Activated naive CD4-positive, alpha-beta T cell treated with anti-CD3 and anti-CD28 coated beads, Interleukin-2, amount 50 U/mL, for 24 hours (primary cell): Measurements from ENCODE around the gene ZNF639.
"Not testable (repeated sequence)": the region's sequence is repeated elsewhere in the genome, so short reads cannot be mapped to it uniquely, and the experiment has no call there.

ENCODE experiments used
- H3K27ac Mint-ChIP-seq: one replicate; pipeline ENCODE4 v1.8.0; 2021; ENCODE audit warnings: mild to moderate bottlenecking, mixed read lengths
- H3K27me3 Mint-ChIP-seq: one replicate; pipeline ENCODE4 v1.8.0; 2021; ENCODE audit warnings: mixed read lengths
- H3K36me3 Mint-ChIP-seq: one replicate; pipeline ENCODE4 v1.8.0; 2021; ENCODE audit warnings: mixed read lengths
- H3K4me1 Mint-ChIP-seq: one replicate; pipeline ENCODE4 v1.8.0; 2021; ENCODE audit warnings: mixed read lengths
- H3K4me3 Mint-ChIP-seq: one replicate; pipeline ENCODE4 v1.8.0; 2021; ENCODE audit warnings: mild to moderate bottlenecking, mixed read lengths
- H3K9me3 Mint-ChIP-seq: one replicate; pipeline ENCODE4 v1.8.0; 2021; ENCODE audit warnings: mixed read lengths

ZNF639 gene

GRCh38 chr3:179322286-179323196 is at the start of gene ZNF639:
Gene ZNF639, plus strand, starts transcription at chr3:179323031. Its CDS starts 5,263 bp downstream, at chr3:179328294.
- peaks cover 32% of the 10 kb centered on the region for H3K4me1 Mint-ChIP-seq
- no peaks in the 10 kb centered on the region for H3K27me3 Mint-ChIP-seq
- H3K27ac Mint-ChIP-seq: peak within 1 kb of the TSS; percentile 97
- H3K4me3 Mint-ChIP-seq: peak within 1 kb of the TSS; percentile 97
- peaks cover 1% of the 10 kb centered on the region for H3K36me3 Mint-ChIP-seq
- H3K9me3 Mint-ChIP-seq: no peaks in the 10 kb centered on the region

GRCh38 chr3:179274434-179274833 is 48.4 kb upstream of the ZNF639 start:
- not testable (repeated sequence) for H3K4me3 Mint-ChIP-seq, H3K36me3 Mint-ChIP-seq, H3K27me3 Mint-ChIP-seq, H3K9me3 Mint-ChIP-seq, H3K27ac Mint-ChIP-seq, H3K4me1 Mint-ChIP-seq

- no peak overlapping the region for H3K27ac Mint-ChIP-seq
- peaks cover 6% of the 10 kb centered on the region for H3K27me3 Mint-ChIP-seq
- H3K4me1 Mint-ChIP-seq: no peaks in the 10 kb centered on the region
- H3K4me3 Mint-ChIP-seq: no peak overlapping the region
- no peaks in the 10 kb centered on the region for H3K36me3 Mint-ChIP-seq
- H3K9me3 Mint-ChIP-seq: no peaks in the 10 kb centered on the region
Measured at GRCh38 chr3:179276001-179276400, 46.8 kb upstream of the ZNF639 start.

- no peak overlapping the region for H3K27ac Mint-ChIP-seq
- H3K9me3 Mint-ChIP-seq: no peaks in the 10 kb centered on the region
- peaks cover 6% of the 10 kb centered on the region for H3K27me3 Mint-ChIP-seq
- H3K36me3 Mint-ChIP-seq: no peaks in the 10 kb centered on the region
- H3K4me3 Mint-ChIP-seq: no peak overlapping the region
- no peaks in the 10 kb centered on the region for H3K4me1 Mint-ChIP-seq
Measured at GRCh38 chr3:179276743-179277142, 46.1 kb upstream of the ZNF639 start.

- H3K4me1 Mint-ChIP-seq: no peaks in the 10 kb centered on the region
- peaks cover 6% of the 10 kb centered on the region for H3K27me3 Mint-ChIP-seq
- H3K36me3 Mint-ChIP-seq: no peaks in the 10 kb centered on the region
- no peak overlapping the region for H3K27ac Mint-ChIP-seq
- no peaks in the 10 kb centered on the region for H3K9me3 Mint-ChIP-seq
- no peak overlapping the region for H3K4me3 Mint-ChIP-seq
Measured at GRCh38 chr3:179278151-179278550, 44.7 kb upstream of the ZNF639 start.

GRCh38 chr3:179278932-179279693 is 43.7 kb upstream of the ZNF639 start:
- Mint-ChIP-seq H3K4me1 (no peaks in the 10 kb centered on the region), H3K27me3 (peaks cover 6% of the 10 kb centered on the region), H3K9me3 (no peaks in the 10 kb centered on the region), H3K36me3 (no peaks in the 10 kb centered on the region), H3K4me3 (no peak overlapping the region), H3K27ac (no peak overlapping the region)

GRCh38 chr3:179279837-179280236 is 43.0 kb upstream of the ZNF639 start:
- Mint-ChIP-seq H3K36me3 (no peaks in the 10 kb centered on the region), H3K4me1 (no peaks in the 10 kb centered on the region), H3K4me3 (no peak overlapping the region), H3K9me3 (no peaks in the 10 kb centered on the region), H3K27ac (no peak overlapping the region), H3K27me3 (peaks cover 6% of the 10 kb centered on the region)

- Mint-ChIP-seq H3K4me1 (no peaks in the 10 kb centered on the region), H3K9me3 (no peaks in the 10 kb centered on the region), H3K27me3 (peaks cover 6% of the 10 kb centered on the region), H3K27ac (no peak overlapping the region), H3K36me3 (no peaks in the 10 kb centered on the region), H3K4me3 (no peak overlapping the region)
Measured at GRCh38 chr3:179281825-179282224, 41.0 kb upstream of the ZNF639 start.

GRCh38 chr3:179286331-179286730 is 36.5 kb upstream of the ZNF639 start:
- Mint-ChIP-seq H3K4me3 (no peak overlapping the region), H3K36me3 (no peaks in the 10 kb centered on the region), H3K27ac (no peak overlapping the region), H3K4me1 (no peaks in the 10 kb centered on the region), H3K27me3 (peaks cover 2% of the 10 kb centered on the region), H3K9me3 (no peaks in the 10 kb centered on the region)

GRCh38 chr3:179288845-179289244 is 34.0 kb upstream of the ZNF639 start:
- peaks cover 3% of the 10 kb centered on the region for H3K27me3 Mint-ChIP-seq
- H3K4me1 Mint-ChIP-seq: no peaks in the 10 kb centered on the region
- no peak overlapping the region for H3K27ac Mint-ChIP-seq
- H3K9me3 Mint-ChIP-seq: no peaks in the 10 kb centered on the region
- H3K4me3 Mint-ChIP-seq: no peak overlapping the region
- H3K36me3 Mint-ChIP-seq: no peaks in the 10 kb centered on the region

GRCh38 chr3:179289295-179289694 is 33.5 kb upstream of the ZNF639 start:
- Mint-ChIP-seq H3K36me3 (no peaks in the 10 kb centered on the region), H3K4me3 (no peak overlapping the region), H3K9me3 (no peaks in the 10 kb centered on the region), H3K27me3 (peaks cover 3% of the 10 kb centered on the region), H3K27ac (no peak overlapping the region), H3K4me1 (no peaks in the 10 kb centered on the region)

- no peaks in the 10 kb centered on the region for H3K9me3 Mint-ChIP-seq
- peaks cover 3% of the 10 kb centered on the region for H3K27me3 Mint-ChIP-seq
- no peaks in the 10 kb centered on the region for H3K36me3 Mint-ChIP-seq
- no peak overlapping the region for H3K27ac Mint-ChIP-seq
- H3K4me1 Mint-ChIP-seq: no peaks in the 10 kb centered on the region
- no peak overlapping the region for H3K4me3 Mint-ChIP-seq
Measured at GRCh38 chr3:179292450-179292849, 30.4 kb upstream of the ZNF639 start.

- H3K9me3 Mint-ChIP-seq: no peaks in the 10 kb centered on the region
- no peaks in the 10 kb centered on the region for H3K4me1 Mint-ChIP-seq
- no peaks in the 10 kb centered on the region for H3K36me3 Mint-ChIP-seq
- H3K4me3 Mint-ChIP-seq: no peak overlapping the region
- H3K27me3 Mint-ChIP-seq: peaks cover 2% of the 10 kb centered on the region
- no peak overlapping the region for H3K27ac Mint-ChIP-seq
Measured at GRCh38 chr3:179297971-179298725, 24.7 kb upstream of the ZNF639 start.

- H3K36me3 Mint-ChIP-seq: no peaks in the 10 kb centered on the region
- H3K4me3 Mint-ChIP-seq: no peak overlapping the region
- H3K4me1 Mint-ChIP-seq: no peaks in the 10 kb centered on the region
- no peak overlapping the region for H3K27ac Mint-ChIP-seq
- H3K9me3 Mint-ChIP-seq: no peaks in the 10 kb centered on the region
- peaks cover 2% of the 10 kb centered on the region for H3K27me3 Mint-ChIP-seq
Measured at GRCh38 chr3:179299316-179299715, 23.5 kb upstream of the ZNF639 start.

- Mint-ChIP-seq H3K4me1 (no peaks in the 10 kb centered on the region), H3K36me3 (no peaks in the 10 kb centered on the region), H3K9me3 (no peaks in the 10 kb centered on the region), H3K27ac (no peak overlapping the region), H3K27me3 (peaks cover 2% of the 10 kb centered on the region), H3K4me3 (no peak overlapping the region)
Measured at GRCh38 chr3:179299999-179300613, 22.7 kb upstream of the ZNF639 start.
